DMS153 treated with DMSO at 0.1 percent for 48 hours (cell line): ENCODE results near the gene ADAMTS17.

ENCODE experiments used
- DNase-seq: peaks from one replicate; lab custom pipeline; 2025; ENCODE audit not compliant: unreplicated experiment; lab: John Stamatoyannopoulos, UW

ADAMTS17 gene

GRCh38 chr15:100174159-100174903, 167.4 kb downstream of the ADAMTS17 start:
- DNase-seq: no peak

- no peak for DNase-seq
Measured at GRCh38 chr15:100172356-100173024, 169.3 kb downstream of the ADAMTS17 start.

GRCh38 chr15:100171411-100171810, 170.4 kb downstream of the ADAMTS17 start:
- no peak for DNase-seq

GRCh38 chr15:100170291-100171210, 171.2 kb downstream of the ADAMTS17 start:
- DNase-seq: no peak

GRCh38 chr15:100169615-100170290, 172.0 kb downstream of the ADAMTS17 start:
- DNase-seq: no peak

- DNase-seq: no peak
Measured at GRCh38 chr15:100168787-100169186, 173.0 kb downstream of the ADAMTS17 start.

GRCh38 chr15:100167884-100168375, 173.8 kb downstream of the ADAMTS17 start:
- DNase-seq: no peak

- no peak for DNase-seq
Measured at GRCh38 chr15:100166313-100166712, 175.5 kb downstream of the ADAMTS17 start.

- no peak for DNase-seq
Measured at GRCh38 chr15:100163961-100164360, 177.8 kb downstream of the ADAMTS17 start.

- DNase-seq: no peak
Measured at GRCh38 chr15:100160953-100161352, 180.8 kb downstream of the ADAMTS17 start.

GRCh38 chr15:100159436-100159835, 182.3 kb downstream of the ADAMTS17 start:
- no peak for DNase-seq

GRCh38 chr15:100158356-100158755, 183.4 kb downstream of the ADAMTS17 start:
- DNase-seq: no peak

- no peak for DNase-seq
Measured at GRCh38 chr15:100156201-100156600, 185.6 kb downstream of the ADAMTS17 start.

- DNase-seq: no peak
Measured at GRCh38 chr15:100154338-100154737, 187.4 kb downstream of the ADAMTS17 start.

- no peak for DNase-seq
Measured at GRCh38 chr15:100152463-100152862, 189.3 kb downstream of the ADAMTS17 start.

- DNase-seq: no peak
Measured at GRCh38 chr15:100150906-100151305, 190.9 kb downstream of the ADAMTS17 start.

- DNase-seq: no peak
Measured at GRCh38 chr15:100147828-100148227, 193.9 kb downstream of the ADAMTS17 start.

- no peak for DNase-seq
Measured at GRCh38 chr15:100143378-100143777, 198.4 kb downstream of the ADAMTS17 start.

GRCh38 chr15:100141311-100142001, 200.3 kb downstream of the ADAMTS17 start:
- DNase-seq: no peak
